Measurements from ENCODE around the gene CLOCK.

The CLOCK gene

GRCh38 chr4:55447108-55447708 is 99.5 kb downstream of the CLOCK start:
- Histone ChIP-seq H3K27me3 (ENCODE audit: control insufficient read depth in 3 of 3, insufficient read depth in 3 of 3, low read depth in 1 of 3, low read length in 3 of 3) (no peaks in the 10 kb centered on the region), H3K36me3 (replicated peaks in 1 of 2; ENCODE audit: control insufficient read depth in 2 of 2, insufficient read depth in 2 of 2, low read length in 2 of 2) (peaks cover 5 to 97% of the 10 kb centered on the region in 2 donors), H4K91ac (ENCODE audit: low read depth, low read length, poor library complexity) (no peak overlapping the region), H3K79me1 (ENCODE audit: low read depth, low read length) (no peaks in the 10 kb centered on the region), H3K4ac (ENCODE audit: low read length) (no peak overlapping the region), H3K14ac (ENCODE audit: low read length) (no peak overlapping the region), H2AFZ (ENCODE audit: low read length) (no peak overlapping the region), H3K23ac (ENCODE audit: low read depth, low read length, poor library complexity) (no peak overlapping the region), H3K9me3 (replicated peaks in 1 of 2; ENCODE audit: control insufficient read depth in 2 of 2, insufficient read depth in 1 of 2, low read depth in 1 of 2, low read length in 2 of 2) (no peaks in the 10 kb centered on the region), H3K4me1 (ENCODE audit: control insufficient read depth in 2 of 2, insufficient read depth in 1 of 2, low read depth in 1 of 2, low read length in 2 of 2) (no peaks in the 10 kb centered on the region), H4K8ac (ENCODE audit: low read depth, low read length) (no peak overlapping the region), H2AK5ac (ENCODE audit: low read depth, low read length) (no peak overlapping the region), H2BK120ac (ENCODE audit: low read depth, low read length) (no peak overlapping the region), H3K18ac (ENCODE audit: low read length) (no peak overlapping the region), H3K27ac (replicated peaks; ENCODE audit: low read length) (no peak overlapping the region), H2BK5ac (ENCODE audit: low read length) (no peak overlapping the region), H2BK15ac (ENCODE audit: low read length) (no peak overlapping the region), H3K4me3 (ENCODE audit: low read length in 2 of 2) (no peak overlapping the region), H2BK12ac (ENCODE audit: low read length) (no peak overlapping the region), H3K4me2 (ENCODE audit: insufficient read depth, low read length, poor library complexity, severe bottlenecking) (no peak overlapping the region), H3K9ac (ENCODE audit: low read depth, low read length, poor library complexity) (no peak overlapping the region)
- no CpG with 5 or more reads among the region's 9 CpGs for WGBS, 2 donors (ENCODE audit: extremely low coverage in 2 of 2, insufficient read length in 2 of 2, insufficient replicate concordance in 1 of 2)
- no peak for DNase-seq (ENCODE audit: low spot score)

DNA sequence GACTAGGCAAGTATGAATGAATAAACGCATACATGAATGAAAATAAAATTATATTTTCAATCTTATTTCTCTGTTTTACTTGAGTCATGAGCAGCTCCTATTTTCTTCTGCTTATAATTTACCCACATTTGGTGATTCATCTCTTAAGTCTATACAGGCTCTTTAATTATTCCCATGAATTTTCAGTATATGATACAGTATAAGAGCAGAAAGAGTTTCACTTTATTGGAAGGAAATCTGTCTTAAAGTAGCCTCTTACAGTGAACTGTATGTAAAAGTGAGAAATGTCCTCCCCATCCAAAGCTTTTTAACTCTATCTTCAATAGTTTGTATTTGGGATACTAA is 100.2 kb downstream of the CLOCK start:
- no peak overlapping the region for H3K4me2 ChIP-seq (ENCODE audit: insufficient read depth, low read length, poor library complexity, severe bottlenecking)
- no peak overlapping the region for H2AK5ac ChIP-seq (ENCODE audit: low read depth, low read length)
- peaks cover 5 to 97% of the 10 kb centered on the region in 2 donors for H3K36me3 ChIP-seq (replicated peaks in 1 of 2; ENCODE audit: control insufficient read depth in 2 of 2, insufficient read depth in 2 of 2, low read length in 2 of 2)
- no peak overlapping the region for H3K23ac ChIP-seq (ENCODE audit: low read depth, low read length, poor library complexity)
- H3K79me1 ChIP-seq (ENCODE audit: low read depth, low read length), result no peaks in the 10 kb centered on the region
- H4K8ac ChIP-seq (ENCODE audit: low read depth, low read length), result no peak overlapping the region
- H3K4ac ChIP-seq (ENCODE audit: low read length), result no peak overlapping the region
- no peak overlapping the region for H4K91ac ChIP-seq (ENCODE audit: low read depth, low read length, poor library complexity)
- H2BK120ac ChIP-seq (ENCODE audit: low read depth, low read length), result no peak overlapping the region
- no peak for DNase-seq (ENCODE audit: low spot score)
- H3K4me1 ChIP-seq (ENCODE audit: control insufficient read depth in 2 of 2, insufficient read depth in 1 of 2, low read depth in 1 of 2, low read length in 2 of 2), result no peaks in the 10 kb centered on the region
- H2AFZ ChIP-seq (ENCODE audit: low read length), result no peak overlapping the region
- H3K14ac ChIP-seq (ENCODE audit: low read length), result no peak overlapping the region
- no peak overlapping the region for H3K27ac ChIP-seq (replicated peaks; ENCODE audit: low read length)
- no CpG with 5 or more reads among the region's 1 CpG for WGBS, 2 donors (ENCODE audit: extremely low coverage in 2 of 2, insufficient read length in 2 of 2, insufficient replicate concordance in 1 of 2)
- H3K9ac ChIP-seq (ENCODE audit: low read depth, low read length, poor library complexity), result no peak overlapping the region
- no peaks in the 10 kb centered on the region for H3K27me3 ChIP-seq (ENCODE audit: control insufficient read depth in 3 of 3, insufficient read depth in 3 of 3, low read depth in 1 of 3, low read length in 3 of 3)
- no peak overlapping the region for H2BK5ac ChIP-seq (ENCODE audit: low read length)
- no peak overlapping the region for H2BK15ac ChIP-seq (ENCODE audit: low read length)
- H3K4me3 ChIP-seq (ENCODE audit: low read length in 2 of 2), result no peak overlapping the region
- H3K9me3 ChIP-seq (replicated peaks in 1 of 2; ENCODE audit: control insufficient read depth in 2 of 2, insufficient read depth in 1 of 2, low read depth in 1 of 2, low read length in 2 of 2), result no peaks in the 10 kb centered on the region
- no peak overlapping the region for H2BK12ac ChIP-seq (ENCODE audit: low read length)
- no peak overlapping the region for H3K18ac ChIP-seq (ENCODE audit: low read length)

DNA sequence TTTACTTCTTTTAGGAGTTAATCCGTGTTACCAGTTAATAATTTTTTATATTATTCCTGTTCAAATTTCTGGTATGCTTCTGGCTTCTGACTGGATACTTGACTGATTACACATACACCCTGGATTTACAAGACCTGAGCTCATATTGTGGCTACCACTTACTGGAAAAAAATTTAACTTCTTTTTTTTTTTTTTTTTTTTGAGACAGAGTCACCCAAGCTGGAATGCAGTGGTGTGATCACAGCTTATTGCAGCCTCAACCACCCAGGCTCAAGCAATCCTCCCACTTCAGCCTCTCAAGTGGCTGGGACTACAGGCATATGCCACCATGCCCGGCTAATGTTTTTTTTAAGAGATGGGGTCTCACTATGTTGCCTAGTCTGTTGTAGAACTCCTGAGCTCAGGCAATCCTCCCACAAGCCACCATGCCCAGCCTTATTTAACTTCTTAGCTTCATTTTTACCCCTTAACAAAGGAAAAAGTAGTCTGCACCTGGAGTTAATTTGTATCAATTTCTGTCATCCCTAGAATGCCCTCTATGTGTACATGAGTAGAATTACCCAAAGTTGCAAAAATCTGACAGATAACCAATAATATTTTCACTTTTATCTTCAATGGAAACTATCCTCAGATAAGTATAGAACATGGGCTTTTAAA is 100.7 kb downstream of the CLOCK start:
- Histone ChIP-seq H3K27me3 (ENCODE audit: control insufficient read depth in 3 of 3, insufficient read depth in 3 of 3, low read depth in 1 of 3, low read length in 3 of 3) (no peaks in the 10 kb centered on the region), H3K23ac (ENCODE audit: low read depth, low read length, poor library complexity) (no peak overlapping the region), H2BK5ac (ENCODE audit: low read length) (no peak overlapping the region), H3K18ac (ENCODE audit: low read length) (no peak overlapping the region), H3K4me2 (ENCODE audit: insufficient read depth, low read length, poor library complexity, severe bottlenecking) (no peak overlapping the region), H3K4me1 (ENCODE audit: control insufficient read depth in 2 of 2, insufficient read depth in 1 of 2, low read depth in 1 of 2, low read length in 2 of 2) (no peaks in the 10 kb centered on the region), H3K14ac (ENCODE audit: low read length) (no peak overlapping the region), H3K36me3 (replicated peaks in 1 of 2; ENCODE audit: control insufficient read depth in 2 of 2, insufficient read depth in 2 of 2, low read length in 2 of 2) (peaks cover 7 to 97% of the 10 kb centered on the region in 2 donors), H4K91ac (ENCODE audit: low read depth, low read length, poor library complexity) (no peak overlapping the region), H2BK15ac (ENCODE audit: low read length) (no peak overlapping the region), H3K4me3 (ENCODE audit: low read length in 2 of 2) (no peak overlapping the region), H2BK12ac (ENCODE audit: low read length) (no peak overlapping the region), H3K27ac (replicated peaks; ENCODE audit: low read length) (no peak overlapping the region), H3K4ac (ENCODE audit: low read length) (no peak overlapping the region), H2AFZ (ENCODE audit: low read length) (no peak overlapping the region), H3K9ac (ENCODE audit: low read depth, low read length, poor library complexity) (no peak overlapping the region), H3K9me3 (replicated peaks in 1 of 2; ENCODE audit: control insufficient read depth in 2 of 2, insufficient read depth in 1 of 2, low read depth in 1 of 2, low read length in 2 of 2) (no peaks in the 10 kb centered on the region), H2AK5ac (ENCODE audit: low read depth, low read length) (no peak overlapping the region), H3K79me1 (ENCODE audit: low read depth, low read length) (no peaks in the 10 kb centered on the region), H4K8ac (ENCODE audit: low read depth, low read length) (no peak overlapping the region), H2BK120ac (ENCODE audit: low read depth, low read length) (no peak overlapping the region)
- WGBS, 2 donors (ENCODE audit: extremely low coverage in 2 of 2, insufficient read length in 2 of 2, insufficient replicate concordance in 1 of 2), result no CpG with 5 or more reads among the region's 2 CpGs
- DNase-seq (ENCODE audit: low spot score), result no peak

DNA sequence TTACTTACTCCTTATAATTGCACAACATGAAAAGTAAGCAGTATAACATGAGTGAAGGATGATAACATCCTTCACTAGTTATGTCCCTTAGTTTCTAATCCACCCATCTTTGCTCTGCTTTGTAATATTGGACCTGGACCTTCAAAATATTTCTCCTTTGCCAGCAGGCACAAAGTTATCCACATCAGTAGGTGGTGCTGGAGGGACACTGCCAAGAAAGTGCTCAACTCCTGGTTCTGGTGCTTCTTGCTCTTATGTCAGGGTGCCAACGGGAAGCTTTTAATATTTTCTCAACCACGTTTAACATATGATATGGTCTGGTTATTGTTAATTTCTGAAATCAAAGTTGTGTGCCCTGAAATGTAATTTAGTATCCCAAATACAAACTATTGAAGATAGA is 101.9 kb downstream of the CLOCK start:
- no peak for DNase-seq (ENCODE audit: low spot score)
- H2BK120ac ChIP-seq (ENCODE audit: low read depth, low read length), result no peak overlapping the region

More for the DNA sequence above, 101.9 kb downstream of the CLOCK start:
- Histone ChIP-seq H4K8ac (ENCODE audit: low read depth, low read length) (no peak overlapping the region), H3K79me1 (ENCODE audit: low read depth, low read length) (no peaks in the 10 kb centered on the region), H3K4ac (ENCODE audit: low read length) (no peak overlapping the region), H2BK5ac (ENCODE audit: low read length) (no peak overlapping the region), H3K4me1 (ENCODE audit: control insufficient read depth in 2 of 2, insufficient read depth in 1 of 2, low read depth in 1 of 2, low read length in 2 of 2) (no peaks in the 10 kb centered on the region), H2BK15ac (ENCODE audit: low read length) (no peak overlapping the region), H3K36me3 (replicated peaks in 1 of 2; ENCODE audit: control insufficient read depth in 2 of 2, insufficient read depth in 2 of 2, low read length in 2 of 2) (peaks cover 8 to 97% of the 10 kb centered on the region in 2 donors), H3K4me2 (ENCODE audit: insufficient read depth, low read length, poor library complexity, severe bottlenecking) (no peak overlapping the region), H3K9me3 (replicated peaks in 1 of 2; ENCODE audit: control insufficient read depth in 2 of 2, insufficient read depth in 1 of 2, low read depth in 1 of 2, low read length in 2 of 2) (no peaks in the 10 kb centered on the region), H2AK5ac (ENCODE audit: low read depth, low read length) (no peak overlapping the region), H2AFZ (ENCODE audit: low read length) (no peak overlapping the region), H2BK12ac (ENCODE audit: low read length) (no peak overlapping the region), H3K23ac (ENCODE audit: low read depth, low read length, poor library complexity) (no peak overlapping the region), H3K27me3 (ENCODE audit: control insufficient read depth in 3 of 3, insufficient read depth in 3 of 3, low read depth in 1 of 3, low read length in 3 of 3) (no peaks in the 10 kb centered on the region), H3K9ac (ENCODE audit: low read depth, low read length, poor library complexity) (no peak overlapping the region), H3K27ac (replicated peaks; ENCODE audit: low read length) (no peak overlapping the region), H3K4me3 (ENCODE audit: low read length in 2 of 2) (no peak overlapping the region), H4K91ac (ENCODE audit: low read depth, low read length, poor library complexity) (no peak overlapping the region), H3K18ac (ENCODE audit: low read length) (no peak overlapping the region), H3K14ac (ENCODE audit: low read length) (no peak overlapping the region)
- WGBS, 2 donors (ENCODE audit: extremely low coverage in 2 of 2, insufficient read length in 2 of 2, insufficient replicate concordance in 1 of 2), result no CpG with 5 or more reads among the region's 2 CpGs
